HG03280 (cell line): ENCODE data around the gene MAP3K4.

Experiments
- ATAC-seq: cut with Tn5 transposase; IDR thresholded peaks from one replicate; pipeline ENCODE4 v1.9.1; 2021; ENCODE audit warnings: mild to moderate bottlenecking, moderate library complexity; ENCODE audit not compliant: unreplicated experiment

Gene MAP3K4

DNA sequence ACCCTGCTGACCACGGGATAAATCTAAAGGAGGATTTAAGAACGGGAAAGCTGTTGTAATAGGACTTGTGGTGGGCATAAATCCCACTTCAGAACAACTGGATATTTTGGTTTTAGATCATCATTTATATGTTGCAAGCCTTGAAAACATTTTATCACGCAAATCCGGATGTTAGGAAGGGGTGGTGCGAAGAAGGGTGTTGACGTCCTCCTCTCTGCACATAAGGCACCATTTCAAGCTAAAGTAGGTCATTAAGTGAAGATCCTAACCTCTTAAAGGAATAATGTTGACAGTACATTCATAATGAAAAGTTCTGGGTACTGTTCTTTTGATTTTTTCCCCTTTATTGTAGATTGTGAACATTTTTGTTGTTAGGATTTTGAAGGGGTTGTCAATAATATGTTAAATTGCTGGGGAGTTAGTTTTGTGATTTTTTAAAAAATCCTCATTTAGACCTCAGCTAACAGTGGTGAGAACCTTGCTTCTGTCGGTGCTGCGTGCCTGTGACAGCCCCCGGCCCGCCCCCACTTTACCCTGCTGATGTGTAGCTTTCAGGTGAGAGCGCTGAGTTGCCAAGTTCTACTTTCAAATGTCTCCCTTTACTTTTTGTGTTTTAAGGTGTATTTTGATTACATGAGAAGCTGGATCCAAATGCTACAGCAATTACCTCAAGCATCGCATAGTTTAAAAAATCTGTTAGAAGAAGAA is 88.8 kb downstream of the MAP3K4 start:
- no peak for ATAC-seq

- no peak for ATAC-seq
These were observed 90.6 kb downstream of the MAP3K4 start for GRCh38 chr6:161082215-161082614.

DNA sequence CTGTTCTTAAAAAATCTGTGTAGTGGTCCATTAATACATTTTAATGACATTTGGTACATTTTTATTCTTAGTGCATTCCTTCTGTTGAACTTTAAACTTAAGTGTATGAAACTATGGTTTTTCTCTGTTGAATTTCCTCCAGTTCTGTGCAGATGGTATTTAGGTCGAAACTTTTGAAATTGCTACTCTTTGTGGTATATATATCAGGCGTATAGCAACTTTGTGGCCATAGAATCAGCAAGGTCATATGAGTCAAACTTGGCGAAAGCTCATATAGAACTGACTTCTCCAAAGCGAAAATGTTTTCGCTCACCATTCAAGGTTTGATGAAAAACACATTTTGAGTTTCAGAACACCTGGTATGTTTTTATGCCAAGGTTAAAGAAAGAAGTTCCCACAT is 93.7 kb downstream of the MAP3K4 start:
- ATAC-seq = peak; percentile 94

- ATAC-seq = no peak
These were observed 97.2 kb downstream of the MAP3K4 start for GRCh38 chr6:161088676-161089328.

DNA sequence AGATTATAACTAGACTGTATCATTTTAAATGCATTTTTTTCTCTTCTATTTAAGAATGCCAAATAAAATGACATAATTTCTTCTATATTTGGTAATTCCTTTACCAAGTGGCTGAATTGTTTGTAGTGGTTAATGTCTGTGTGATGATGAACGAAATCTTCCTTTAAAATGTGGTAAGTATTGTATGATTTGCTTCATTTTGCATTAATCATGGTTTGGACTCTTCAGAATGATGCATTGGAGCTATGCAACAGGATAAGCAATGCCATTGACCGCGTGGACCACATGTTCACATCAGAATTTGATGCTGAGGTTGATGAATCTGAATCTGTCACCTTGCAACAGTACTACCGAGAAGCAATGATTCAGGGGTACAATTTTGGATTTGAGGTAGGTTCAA is 99.6 kb downstream of the MAP3K4 start:
- no peak for ATAC-seq

- ATAC-seq = no peak
These were observed 100.6 kb downstream of the MAP3K4 start for GRCh38 chr6:161091972-161092701.

GRCh38 chr6:161094955-161095354 is 103.4 kb downstream of the MAP3K4 start:
- ATAC-seq = no peak

DNA sequence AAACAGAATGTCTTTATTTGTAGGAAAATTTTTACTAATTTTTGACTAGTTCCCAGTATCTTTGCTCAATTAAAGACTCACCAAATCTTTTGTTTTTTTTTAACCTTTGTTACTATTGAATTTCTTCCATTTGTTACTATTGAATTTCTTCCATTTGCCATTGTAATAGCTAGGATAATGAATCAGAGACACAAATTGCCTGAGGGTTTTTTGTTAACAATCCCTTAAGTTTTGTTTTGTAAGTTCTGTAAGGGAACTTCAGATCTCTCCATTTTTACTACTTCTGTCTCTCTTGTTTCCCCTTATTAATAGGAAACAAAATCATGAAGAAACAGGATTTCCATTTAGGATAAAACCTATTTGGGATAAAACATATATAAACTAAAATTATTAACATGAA is 104.3 kb downstream of the MAP3K4 start:
- ATAC-seq = no peak

DNA sequence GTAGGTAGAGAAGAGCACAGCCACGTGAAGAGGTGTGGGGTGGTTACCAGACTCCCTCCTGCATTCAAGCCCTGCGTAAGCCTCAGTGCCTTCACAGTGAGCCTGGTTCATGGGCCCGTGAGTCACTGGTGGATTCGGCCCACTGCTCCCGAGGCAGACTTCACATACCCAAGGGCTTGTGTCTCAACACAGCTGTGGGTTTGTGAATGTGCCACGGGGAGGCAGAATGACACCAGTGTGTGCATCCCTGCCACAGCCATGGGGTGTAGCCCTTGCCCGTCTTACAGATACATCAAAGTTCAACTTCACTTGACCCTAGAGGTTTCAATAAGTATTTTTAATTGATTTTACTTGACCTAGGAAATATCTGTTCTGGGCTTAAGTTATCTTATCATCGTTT is 108.5 kb downstream of the MAP3K4 start:
- no peak for ATAC-seq

GRCh38 chr6:161101517-161101916 is 109.9 kb downstream of the MAP3K4 start:
- no peak for ATAC-seq

- no peak for ATAC-seq
These were observed 111.9 kb downstream of the MAP3K4 start for GRCh38 chr6:161103475-161103874.

DNA sequence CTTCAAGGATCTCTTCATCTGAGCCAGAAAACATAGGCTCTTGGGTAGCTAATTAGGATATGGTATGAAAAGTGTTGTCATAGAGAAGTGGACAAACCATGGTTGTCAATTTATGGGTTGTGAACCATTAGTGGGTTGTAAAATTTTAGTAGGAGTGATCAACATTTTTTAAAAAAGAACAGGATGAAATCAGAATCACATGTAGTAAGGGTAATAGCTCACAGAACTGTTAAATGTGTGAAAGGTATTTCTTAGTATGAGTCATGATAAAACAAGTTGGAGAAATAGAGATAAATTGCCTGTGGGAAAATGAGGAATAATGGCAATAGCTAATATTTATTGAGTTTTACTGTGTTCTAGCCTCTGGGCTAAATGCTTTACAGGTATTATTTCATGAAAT is 113.4 kb downstream of the MAP3K4 start:
- ATAC-seq = no peak

- ATAC-seq = no peak
These were observed 113.8 kb downstream of the MAP3K4 start for GRCh38 chr6:161105408-161105807.

GRCh38 chr6:161107779-161108730 is 116.5 kb downstream of the MAP3K4 start:
- no peak for ATAC-seq

GRCh38 chr6:161108916-161109315 is 117.3 kb downstream of the MAP3K4 start:
- no peak for ATAC-seq

- no peak for ATAC-seq
These were observed 117.8 kb downstream of the MAP3K4 start for GRCh38 chr6:161109366-161109765.

DNA sequence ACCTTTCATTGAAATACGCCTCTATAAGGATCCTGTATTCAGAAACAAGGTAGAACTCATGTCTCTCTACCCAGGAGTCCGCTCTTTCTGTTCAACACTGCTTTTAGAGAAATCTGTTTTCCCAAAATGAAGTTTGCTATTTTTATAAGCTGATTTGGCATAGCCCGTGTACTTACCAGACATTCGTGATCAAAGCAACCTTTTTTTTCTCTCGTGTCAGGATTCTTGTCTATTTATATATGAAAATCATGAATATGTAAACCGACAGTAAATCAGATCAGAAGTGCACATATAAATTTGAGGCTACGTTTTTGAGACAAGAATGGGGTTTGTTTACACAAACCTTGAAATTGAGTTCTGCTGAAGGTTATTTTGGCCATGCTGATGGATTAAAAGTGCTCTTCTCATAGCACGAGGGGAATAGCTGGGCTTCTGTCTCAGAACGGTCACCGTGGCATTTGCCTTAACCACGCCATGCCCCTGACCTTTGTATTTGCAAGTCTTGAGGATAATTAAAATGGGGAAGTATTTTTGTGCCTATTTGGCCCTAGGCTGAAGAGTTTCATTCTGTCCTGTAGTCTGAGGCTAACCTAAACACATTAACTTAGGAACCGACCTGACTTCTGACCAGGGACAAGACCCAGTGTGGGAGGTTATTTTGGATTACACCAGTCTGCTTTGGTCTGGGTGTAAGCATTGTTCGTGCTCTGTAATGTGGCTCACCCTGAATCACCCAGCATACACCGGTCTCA is 118.6 kb downstream of the MAP3K4 start:
- no peak for ATAC-seq

DNA sequence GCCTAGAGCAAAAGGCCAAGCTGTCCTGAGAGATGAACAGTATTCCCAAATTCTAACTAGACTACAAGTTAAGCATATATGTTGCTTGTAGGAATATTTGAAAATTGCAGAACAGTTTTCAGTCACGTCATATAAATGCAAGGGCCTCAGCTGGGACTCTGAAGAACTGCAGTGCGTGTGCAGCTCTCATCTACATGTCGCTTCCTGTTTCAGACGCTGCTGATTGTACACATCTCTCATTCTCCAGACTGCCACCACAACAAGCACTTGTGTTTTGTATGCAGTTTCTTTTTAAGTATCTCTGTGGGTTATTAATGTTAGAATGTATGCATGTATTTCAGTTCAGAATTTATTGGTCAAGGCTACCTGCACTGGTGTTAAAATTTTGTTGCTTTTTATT is 119.7 kb downstream of the MAP3K4 start:
- no peak for ATAC-seq

GRCh38 chr6:161115468-161115867 is 123.9 kb downstream of the MAP3K4 start:
- ATAC-seq = no peak

DNA sequence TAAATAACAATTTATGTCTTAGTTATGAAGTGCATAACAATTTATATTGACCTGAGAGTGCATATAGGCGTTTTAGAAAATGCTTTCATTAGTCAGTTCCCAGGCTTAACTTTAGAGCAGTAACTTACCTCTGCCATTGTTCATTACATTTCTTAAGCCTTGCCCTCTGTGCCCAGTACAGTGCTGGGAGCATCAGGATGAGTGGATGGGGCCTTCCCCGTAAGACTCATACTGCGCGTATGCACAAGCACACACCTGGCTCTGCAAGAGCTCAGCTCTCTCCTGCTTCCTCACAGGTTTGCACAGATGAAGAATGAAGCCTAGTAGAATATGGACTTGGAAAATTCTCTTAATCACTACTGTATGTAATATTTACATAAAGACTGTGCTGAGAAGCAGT is 125.0 kb downstream of the MAP3K4 start:
- no peak for ATAC-seq
